ENCODE measurements around the gene DECR2. TPM values are rescaled to one million over a fixed set of nuclear protein-coding genes. Genes with fewer than 3 reads are reported as not detected.

The DECR2 gene
- total and polyA plus RNA-seq, 2 of the 13 experiments (the other 11 are each of a cell fraction or from before 2014, with no cell fraction given) = 36.3 to 44.6 TPM

GRCh38 chr16:381012-381788, 20.5 kb upstream of the DECR2 start (continued):
- TF ChIP-seq THYN1 (CRISPR knock-in tag; IDR thresholded peaks at IDR 0.05; ENCODE audit: borderline replicate concordance, low read depth) = no peak
- TF ChIP-seq ZNF430 (CRISPR knock-in tag; IDR thresholded peaks at IDR 0.05) = no peak
- TF ChIP-seq ZFYVE20 (CRISPR knock-in tag; IDR thresholded peaks at IDR 0.05; ENCODE audit: borderline replicate concordance, low read depth) = no peak
- TF ChIP-seq, protein P1, sequence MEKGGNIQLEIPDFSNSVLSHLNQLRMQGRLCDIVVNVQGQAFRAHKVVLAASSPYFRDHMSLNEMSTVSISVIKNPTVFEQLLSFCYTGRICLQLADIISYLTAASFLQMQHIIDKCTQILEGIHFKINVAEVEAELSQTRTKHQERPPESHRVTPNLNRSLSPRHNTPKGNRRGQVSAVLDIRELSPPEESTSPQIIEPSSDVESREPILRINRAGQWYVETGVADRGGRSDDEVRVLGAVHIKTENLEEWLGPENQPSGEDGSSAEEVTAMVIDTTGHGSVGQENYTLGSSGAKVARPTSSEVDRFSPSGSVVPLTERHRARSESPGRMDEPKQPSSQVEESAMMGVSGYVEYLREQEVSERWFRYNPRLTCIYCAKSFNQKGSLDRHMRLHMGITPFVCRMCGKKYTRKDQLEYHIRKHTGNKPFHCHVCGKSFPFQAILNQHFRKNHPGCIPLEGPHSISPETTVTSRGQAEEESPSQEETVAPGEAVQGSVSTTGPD (CRISPR knock-in tag; IDR thresholded peaks at IDR 0.05) = no peak
- TF ChIP-seq, protein P2, sequence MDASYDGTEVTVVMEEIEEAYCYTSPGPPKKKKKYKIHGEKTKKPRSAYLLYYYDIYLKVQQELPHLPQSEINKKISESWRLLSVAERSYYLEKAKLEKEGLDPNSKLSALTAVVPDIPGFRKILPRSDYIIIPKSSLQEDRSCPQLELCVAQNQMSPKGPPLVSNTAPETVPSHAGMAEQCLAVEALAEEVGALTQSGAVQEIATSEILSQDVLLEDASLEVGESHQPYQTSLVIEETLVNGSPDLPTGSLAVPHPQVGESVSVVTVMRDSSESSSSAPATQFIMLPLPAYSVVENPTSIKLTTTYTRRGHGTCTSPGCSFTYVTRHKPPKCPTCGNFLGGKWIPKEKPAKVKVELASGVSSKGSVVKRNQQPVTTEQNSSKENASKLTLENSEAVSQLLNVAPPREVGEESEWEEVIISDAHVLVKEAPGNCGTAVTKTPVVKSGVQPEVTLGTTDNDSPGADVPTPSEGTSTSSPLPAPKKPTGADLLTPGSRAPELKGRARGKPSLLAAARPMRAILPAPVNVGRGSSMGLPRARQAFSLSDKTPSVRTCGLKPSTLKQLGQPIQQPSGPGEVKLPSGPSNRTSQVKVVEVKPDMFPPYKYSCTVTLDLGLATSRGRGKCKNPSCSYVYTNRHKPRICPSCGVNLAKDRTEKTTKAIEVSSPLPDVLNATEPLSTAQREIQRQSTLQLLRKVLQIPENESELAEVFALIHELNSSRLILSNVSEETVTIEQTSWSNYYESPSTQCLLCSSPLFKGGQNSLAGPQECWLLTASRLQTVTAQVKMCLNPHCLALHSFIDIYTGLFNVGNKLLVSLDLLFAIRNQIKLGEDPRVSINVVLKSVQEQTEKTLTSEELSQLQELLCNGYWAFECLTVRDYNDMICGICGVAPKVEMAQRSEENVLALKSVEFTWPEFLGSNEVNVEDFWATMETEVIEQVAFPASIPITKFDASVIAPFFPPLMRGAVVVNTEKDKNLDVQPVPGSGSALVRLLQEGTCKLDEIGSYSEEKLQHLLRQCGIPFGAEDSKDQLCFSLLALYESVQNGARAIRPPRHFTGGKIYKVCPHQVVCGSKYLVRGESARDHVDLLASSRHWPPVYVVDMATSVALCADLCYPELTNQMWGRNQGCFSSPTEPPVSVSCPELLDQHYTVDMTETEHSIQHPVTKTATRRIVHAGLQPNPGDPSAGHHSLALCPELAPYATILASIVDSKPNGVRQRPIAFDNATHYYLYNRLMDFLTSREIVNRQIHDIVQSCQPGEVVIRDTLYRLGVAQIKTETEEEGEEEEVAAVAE (CRISPR knock-in tag; IDR thresholded peaks at IDR 0.05; ENCODE audit: borderline replicate concordance) = no peak
- TF ChIP-seq ZBTB2 (CRISPR knock-in tag; IDR thresholded peaks at IDR 0.05; ENCODE audit: low read depth) = no peak; the same call in 1 of the 2 replicates
- TF ChIP-seq ZNF513 (CRISPR knock-in tag; conservative IDR thresholded peaks at IDR 0.05) = no peak
- no peak for TF ChIP-seq SOX5 (CRISPR knock-in tag; IDR thresholded peaks at IDR 0.05; ENCODE audit: borderline replicate concordance)
- no peak; the same call in 1 of the 2 replicates for TF ChIP-seq GATAD1 (CRISPR knock-in tag; IDR thresholded peaks at IDR 0.05)
- TF ChIP-seq AFF4 (CRISPR knock-in tag; IDR thresholded peaks at IDR 0.05) = no peak
- TF ChIP-seq ZNF562 (CRISPR knock-in tag; IDR thresholded peaks at IDR 0.05; ENCODE audit: borderline replicate concordance) = no peak
- TF ChIP-seq, protein P3, sequence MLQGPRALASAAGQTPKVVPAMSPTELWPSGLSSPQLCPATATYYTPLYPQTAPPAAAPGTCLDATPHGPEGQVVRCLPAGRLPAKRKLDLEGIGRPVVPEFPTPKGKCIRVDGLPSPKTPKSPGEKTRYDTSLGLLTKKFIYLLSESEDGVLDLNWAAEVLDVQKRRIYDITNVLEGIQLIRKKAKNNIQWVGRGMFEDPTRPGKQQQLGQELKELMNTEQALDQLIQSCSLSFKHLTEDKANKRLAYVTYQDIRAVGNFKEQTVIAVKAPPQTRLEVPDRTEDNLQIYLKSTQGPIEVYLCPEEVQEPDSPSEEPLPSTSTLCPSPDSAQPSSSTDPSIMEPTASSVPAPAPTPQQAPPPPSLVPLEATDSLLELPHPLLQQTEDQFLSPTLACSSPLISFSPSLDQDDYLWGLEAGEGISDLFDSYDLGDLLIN (CRISPR knock-in tag; IDR thresholded peaks at IDR 0.05; ENCODE audit: borderline replicate concordance) = no peak
- no peak for TF ChIP-seq ZNF577 (CRISPR knock-in tag; IDR thresholded peaks at IDR 0.05; ENCODE audit: borderline replicate concordance, low read depth)

All from HepG2 (cell line).